Stomach (tissue), 9 donors: ENCODE measurements around the gene RERG. TPM values are rescaled to one million over a fixed set of nuclear protein-coding genes. Genes with fewer than 3 reads are reported as not detected.
A peak's percentile ranks its signal among the peaks of the same experiment; 100 is the strongest.

Source experiments
- DNase-seq, 2 donors: peaks; one replicate each; pipeline versions ENCODE4 v3.0.0 to v3.0.0-alpha.2; 2013 to 2019
- H3K27ac ChIP-seq, 5 donors: fragments of 200-600 bp in 4 of 5; sonication (generic) in 4 of 5; one replicate each; pipeline ENCODE4 v1.5.1; 2013 to 2019; ENCODE audit warnings: mild to moderate bottlenecking in 1 of 5, moderate library complexity in 1 of 5
- H3K27me3 ChIP-seq, 3 donors: fragments of 200-600 bp; sonication (generic); one replicate each; pipeline ENCODE4 v1.5.1; 2017 to 2019; ENCODE audit warnings: mixed run types in 1 of 3
- H3K36me3 ChIP-seq, 4 donors: fragments of 200-600 bp; sonication (generic); 1 replicate in 3 of 4; 2 replicates in 1 of 4; pipeline ENCODE4 v1.5.1; 2016 to 2019
- H3K4me1 ChIP-seq, 4 donors: fragments of 200-600 bp; sonication (generic); one replicate each; pipeline ENCODE4 v1.5.1; 2016 to 2019
- H3K4me3 ChIP-seq, 4 donors: fragments of 200-600 bp; sonication (generic) in 3 of 4; one replicate each; pipeline ENCODE4 v1.5.1; 2016 to 2019; ENCODE audit warnings: mild to moderate bottlenecking in 1 of 4
- H3K9me3 ChIP-seq, 4 donors: fragments of 200-600 bp; sonication (generic); one replicate each; pipeline ENCODE4 v1.5.1; 2016 to 2019
- EP300 ChIP-seq: sonication (generic); formaldehyde crosslinking; IDR thresholded peaks from one replicate; pipeline ENCODE4 v1.6.1; 2017; ENCODE audit warnings: antibody characterized with exemption
- POLR2A ChIP-seq, 4 donors: fragments of 450-650 bp; IDR thresholded peaks; one replicate each; pipeline ENCODE4 v1.6.1; 2016; ENCODE audit warnings: antibody characterized with exemption in 4 of 4, control low read depth in 2 of 4, mild to moderate bottlenecking in 1 of 4, moderate library complexity in 1 of 4
- POLR2AphosphoS5 ChIP-seq, 3 donors: sonication (generic); formaldehyde crosslinking; IDR thresholded peaks; one replicate each; pipeline ENCODE4 v1.6.1; 2016; ENCODE audit warnings: antibody characterized with exemption in 3 of 3
- WGBS, 5 donors: extraction: QIAGEN DNeasy Blood & Tissue Kit in 3 of 5; methylation state at CpG; one replicate each; pipeline versions ENCODE4 v1.1.5 to v1.1.7; 2013 to 2018; 5-methylcytosine and 5-hydroxymethylcytosine counted together
- intact Hi-C: fragments of 100-400 bp; cut with DNase I; formaldehyde crosslinking; loops from one replicate; pipeline ENCODE4 v1.15.1; 2023; ENCODE audit warnings: low total_unique reads
- polyA plus RNA-seq, 3 donors: library from polyadenylated mRNA; stranded (reverse); fragments of 200-250 nt; gene quantifications; one replicate each; pipeline ENCODE4 v1.2.3, GENCODE V29; 2013
- total RNA-seq, 5 donors: library from RNA; depleted of rRNA; stranded (reverse); fragments of >200 nt; gene quantifications; one replicate each; pipeline versions ENCODE4 v1.1.0 to v1.2.3, GENCODE V29; 2014 to 2016
- TF ChIP-seq, protein P1 (sequence below), 7 experiments: fragments of 450-650 bp in 4 of 7; fragments of 200-600 bp in 3 of 7; sonication (generic) in 3 of 7; IDR thresholded peaks; one replicate each; pipeline ENCODE4 v1.5.1; 2016 to 2019; ENCODE audit warnings: antibody characterized with exemption in 7 of 7, control low read depth in 2 of 7, mild to moderate bottlenecking in 1 of 7
- donor health status: healthy with polysubstance abuse.
- donor health status: Bipolar disorder and iron deficiency.
- donor health status: healthy.

The RERG gene
- total and polyA plus RNA-seq, 8 donors = 3.1 to 48.7 (median 20.3) TPM; not detected in 1

GRCh38 chr12:15181017-15181683 is 40.1 kb downstream of the RERG start:
- Histone ChIP-seq H3K4me3 (no peak overlapping the region), H3K27ac (peak overlapping the region in 4 of 5 donors; percentile 12 to 65 (median 51)), H3K36me3 (no peaks in the 10 kb centered on the region), H3K4me1 (peaks cover 0 to 34% (median 19%) of the 10 kb centered on the region in 4 donors), H3K9me3 (no peaks in the 10 kb centered on the region), H3K27me3 (no peaks in the 10 kb centered on the region)
- DNase-seq = peak in 1 of 2 donors; percentile 47
- TF ChIP-seq POLR2AphosphoS5 (IDR thresholded peaks at IDR 0.05) = no peak
- TF ChIP-seq EP300 = no peak
- TF ChIP-seq, protein P1, sequence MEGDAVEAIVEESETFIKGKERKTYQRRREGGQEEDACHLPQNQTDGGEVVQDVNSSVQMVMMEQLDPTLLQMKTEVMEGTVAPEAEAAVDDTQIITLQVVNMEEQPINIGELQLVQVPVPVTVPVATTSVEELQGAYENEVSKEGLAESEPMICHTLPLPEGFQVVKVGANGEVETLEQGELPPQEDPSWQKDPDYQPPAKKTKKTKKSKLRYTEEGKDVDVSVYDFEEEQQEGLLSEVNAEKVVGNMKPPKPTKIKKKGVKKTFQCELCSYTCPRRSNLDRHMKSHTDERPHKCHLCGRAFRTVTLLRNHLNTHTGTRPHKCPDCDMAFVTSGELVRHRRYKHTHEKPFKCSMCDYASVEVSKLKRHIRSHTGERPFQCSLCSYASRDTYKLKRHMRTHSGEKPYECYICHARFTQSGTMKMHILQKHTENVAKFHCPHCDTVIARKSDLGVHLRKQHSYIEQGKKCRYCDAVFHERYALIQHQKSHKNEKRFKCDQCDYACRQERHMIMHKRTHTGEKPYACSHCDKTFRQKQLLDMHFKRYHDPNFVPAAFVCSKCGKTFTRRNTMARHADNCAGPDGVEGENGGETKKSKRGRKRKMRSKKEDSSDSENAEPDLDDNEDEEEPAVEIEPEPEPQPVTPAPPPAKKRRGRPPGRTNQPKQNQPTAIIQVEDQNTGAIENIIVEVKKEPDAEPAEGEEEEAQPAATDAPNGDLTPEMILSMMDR (IDR thresholded peaks at IDR 0.05) = no peak
- no peak for TF ChIP-seq POLR2A (IDR thresholded peaks at IDR 0.05)
- WGBS, 5 donors = 53 to 72% (median 59%) methylated on average over 3 of the region's 3 CpGs
- intact Hi-C loops = no loop called here

GRCh38 chr12:15180325-15180724 is 40.9 kb downstream of the RERG start:
- 63 to 82% (median 82%) methylated on average over 2 of the region's 2 CpGs for WGBS, 5 donors
- TF ChIP-seq, protein P1 (IDR thresholded peaks at IDR 0.05) = no peak
- TF ChIP-seq EP300 (no peak), POLR2AphosphoS5 (IDR thresholded peaks at IDR 0.05) (no peak), POLR2A (IDR thresholded peaks at IDR 0.05) (no peak)
- DNase-seq = no peak
- intact Hi-C loops = no loop called here
- no peaks in the 10 kb centered on the region for H3K27me3 ChIP-seq
- no peaks in the 10 kb centered on the region for H3K36me3 ChIP-seq
- peak overlapping the region in 4 of 5 donors; percentile 1 to 65 (median 51) for H3K27ac ChIP-seq
- H3K4me3 ChIP-seq = no peak overlapping the region
- no peaks in the 10 kb centered on the region for H3K9me3 ChIP-seq
- H3K4me1 ChIP-seq = peaks cover 0 to 34% (median 19%) of the 10 kb centered on the region in 4 donors

GRCh38 chr12:15179672-15180071 is 41.5 kb downstream of the RERG start:
- Histone ChIP-seq H3K4me3 (no peak overlapping the region), H3K9me3 (no peaks in the 10 kb centered on the region), H3K27me3 (no peaks in the 10 kb centered on the region), H3K36me3 (no peaks in the 10 kb centered on the region), H3K27ac (peak overlapping the region in 3 of 5 donors; percentile 49 to 65 (median 53)), H3K4me1 (peaks cover 0 to 34% (median 19%) of the 10 kb centered on the region in 4 donors)
- intact Hi-C loops = no loop called here
- WGBS, 5 donors = 74 to 85% (median 80%) methylated on average over 2 of the region's 2 CpGs
- DNase-seq = no peak
- TF ChIP-seq, protein P1 (IDR thresholded peaks at IDR 0.05) = no peak
- TF ChIP-seq POLR2AphosphoS5 (IDR thresholded peaks at IDR 0.05) = no peak
- TF ChIP-seq POLR2A (IDR thresholded peaks at IDR 0.05) = no peak
- TF ChIP-seq EP300 = no peak

GRCh38 chr12:15173142-15173541 is 48.1 kb downstream of the RERG start:
- Histone ChIP-seq H3K36me3 (no peaks in the 10 kb centered on the region), H3K27me3 (no peaks in the 10 kb centered on the region), H3K4me1 (peaks cover 10 to 54% (median 24%) of the 10 kb centered on the region in 4 donors), H3K4me3 (no peak overlapping the region), H3K27ac (no peak overlapping the region), H3K9me3 (no peaks in the 10 kb centered on the region)
- WGBS, 5 donors = 96 to 100% (median 97%) methylated on average over 2 of the region's 2 CpGs
- TF ChIP-seq EP300 (no peak), POLR2AphosphoS5 (IDR thresholded peaks at IDR 0.05) (no peak), POLR2A (IDR thresholded peaks at IDR 0.05) (no peak)
- TF ChIP-seq, protein P1 (IDR thresholded peaks at IDR 0.05) = no peak
- intact Hi-C loops = no loop called here
- DNase-seq = no peak
